DMS53 treated with DMSO at 0.1 percent for 48 hours (cell line): ENCODE measurements around the gene PEAR1.
A peak's percentile ranks its signal among the peaks of the same experiment; 100 is the strongest.

ENCODE experiments used
- DNase-seq: peaks from one replicate; lab custom pipeline; 2025; ENCODE audit not compliant: unreplicated experiment; lab: John Stamatoyannopoulos, UW

PEAR1 gene

DNA sequence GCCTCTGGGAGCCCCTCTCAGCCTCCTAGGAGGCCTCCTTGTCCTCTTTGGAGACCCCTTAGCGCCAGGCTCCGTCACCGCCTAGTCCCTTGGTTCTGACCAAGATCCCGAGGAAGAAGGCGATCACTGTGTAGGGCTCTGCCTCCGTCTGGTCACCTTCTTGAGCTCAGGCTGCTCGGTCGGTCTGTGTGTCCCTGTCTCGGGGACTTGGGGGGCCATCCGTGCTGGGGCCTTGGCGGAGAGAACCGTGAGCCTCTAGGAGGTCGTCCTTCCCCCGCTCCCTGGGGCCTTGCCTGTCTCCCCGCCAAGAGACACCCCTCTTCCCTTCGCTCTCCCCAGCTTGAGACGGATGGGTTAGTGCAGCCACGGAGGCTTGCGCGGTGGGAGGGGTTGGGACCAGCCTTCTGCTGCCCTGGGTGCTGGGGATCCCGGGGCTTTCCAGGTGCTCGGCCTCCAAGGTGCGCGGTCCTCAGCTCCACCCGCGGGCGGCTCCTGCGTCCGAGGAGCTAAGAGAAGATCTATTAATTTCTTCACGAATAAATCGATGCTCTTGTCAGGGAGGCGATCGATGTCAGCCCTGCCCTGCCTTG lies 33.9 kb upstream of the PEAR1 start:
- DNase-seq, result peak; percentile 24

DNA sequence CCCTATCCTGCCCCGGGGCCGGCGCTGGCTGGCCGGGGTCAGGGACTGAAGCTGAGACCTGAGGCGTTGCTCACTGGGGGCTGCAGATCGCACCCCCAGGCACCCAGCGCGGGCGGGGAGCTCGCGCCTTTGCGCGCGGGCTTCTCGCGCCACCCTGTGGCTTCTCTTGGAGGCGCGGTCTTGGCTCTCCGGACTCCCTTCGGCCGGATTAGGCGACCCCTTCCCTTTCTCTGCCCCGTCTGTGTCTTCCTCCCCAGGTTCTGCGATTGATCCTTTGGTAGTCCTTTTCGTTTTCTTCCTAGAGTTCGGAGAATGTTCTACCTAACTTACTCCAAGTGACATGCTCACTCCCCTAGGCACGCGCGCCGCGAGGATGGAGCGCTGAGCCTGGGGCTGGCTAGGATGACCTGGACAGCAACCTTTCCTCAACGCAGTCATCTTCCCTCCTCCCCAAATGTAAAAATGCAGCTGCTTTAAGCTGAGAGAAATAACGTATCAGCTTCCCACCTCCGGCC lies 33.3 kb upstream of the PEAR1 start:
- DNase-seq, result peak; percentile 57

DNA sequence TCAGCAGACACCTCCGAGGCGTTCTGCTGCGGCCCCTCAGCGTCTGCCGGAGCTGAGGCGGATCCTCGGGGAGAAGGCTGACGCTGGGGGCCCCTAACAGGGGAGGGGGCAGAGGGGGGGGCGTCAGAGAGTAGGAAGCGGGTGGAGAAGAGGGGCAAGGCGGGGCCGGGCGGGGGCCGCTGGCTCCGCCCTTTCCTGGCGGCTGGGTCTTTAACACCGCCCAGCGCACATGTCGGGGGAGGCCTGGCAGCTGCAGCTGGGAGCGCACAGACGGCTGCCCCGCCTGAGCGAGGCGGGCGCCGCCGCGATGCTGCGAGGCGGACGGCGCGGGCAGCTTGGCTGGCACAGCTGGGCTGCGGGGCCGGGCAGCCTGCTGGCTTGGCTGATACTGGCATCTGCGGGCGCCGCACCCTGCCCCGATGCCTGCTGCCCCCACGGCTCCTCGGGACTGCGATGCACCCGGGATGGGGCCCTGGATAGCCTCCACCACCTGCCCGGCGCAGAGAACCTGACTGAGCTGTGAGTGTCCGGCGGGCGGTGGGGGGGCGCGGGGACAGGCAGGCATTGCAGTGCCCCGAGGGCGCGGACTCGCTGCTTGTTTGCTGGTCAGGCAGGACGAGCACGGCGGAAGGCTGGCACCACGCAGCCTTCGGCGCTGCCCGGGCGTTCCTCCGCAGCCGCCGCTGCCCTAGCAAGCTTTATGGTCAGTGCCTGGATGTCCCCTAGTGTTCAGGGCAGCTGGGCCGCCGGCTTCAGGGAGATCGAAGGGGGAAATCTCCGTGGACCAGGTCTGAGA lies 32.7 kb upstream of the PEAR1 start, which contains the start of gene NTRK1:
Gene NTRK1 (plus strand): TSS at position 238 of the 796 bp plus-strand sequence. CDS start 70 bp downstream, at position 308.
- DNase-seq, result no peak

DNA sequence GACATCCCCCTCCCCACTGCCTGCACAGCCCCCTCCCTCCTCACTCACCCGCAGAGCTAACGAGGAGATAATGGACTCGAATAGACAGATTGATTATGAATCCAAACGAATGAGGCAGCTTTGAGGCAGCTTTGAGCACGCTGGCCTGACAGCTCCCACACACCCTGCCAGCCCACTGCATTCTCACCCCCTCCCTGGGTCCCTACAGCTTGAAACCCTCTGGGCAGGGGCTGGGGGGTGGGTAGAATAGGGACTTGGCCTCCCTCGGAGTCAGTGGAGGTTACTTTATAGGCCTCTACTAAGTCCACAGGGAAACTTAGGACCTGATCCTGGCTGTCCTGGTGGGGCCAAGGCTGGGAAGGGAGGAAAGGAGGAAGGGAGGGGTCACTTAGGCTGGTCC lies 30.9 kb upstream of the PEAR1 start:
- no peak for DNase-seq

DNA sequence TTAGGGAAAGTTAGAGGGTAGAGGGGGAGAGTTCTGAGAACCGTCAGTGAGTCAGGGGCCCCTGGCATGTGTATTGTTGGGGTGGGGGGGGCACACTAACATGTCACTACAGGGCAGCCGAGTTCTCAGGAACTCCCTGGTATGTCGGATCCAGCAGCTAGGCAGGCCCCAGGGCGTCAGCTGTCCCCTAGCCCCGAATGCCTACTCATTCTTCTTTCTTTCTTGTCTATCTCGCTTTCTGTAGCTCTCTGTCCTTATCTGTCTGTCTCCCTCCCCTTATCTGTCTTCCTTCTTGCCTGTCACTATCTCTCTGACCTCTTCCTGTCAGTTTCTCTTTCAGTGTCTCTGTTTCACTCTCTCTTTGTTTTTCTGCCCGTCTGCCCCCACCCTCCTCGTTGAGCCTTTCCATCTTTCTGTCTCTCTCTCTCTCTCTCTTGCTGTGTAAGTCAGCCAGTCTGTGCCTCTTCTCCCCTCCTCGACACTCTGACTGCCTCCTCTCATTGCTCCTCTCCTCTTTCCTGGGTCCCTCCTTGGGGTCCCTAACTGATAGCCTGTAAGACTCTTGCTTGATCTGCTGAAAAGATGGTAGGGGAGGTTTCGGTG lies 30.4 kb upstream of the PEAR1 start:
- DNase-seq, result no peak

DNA sequence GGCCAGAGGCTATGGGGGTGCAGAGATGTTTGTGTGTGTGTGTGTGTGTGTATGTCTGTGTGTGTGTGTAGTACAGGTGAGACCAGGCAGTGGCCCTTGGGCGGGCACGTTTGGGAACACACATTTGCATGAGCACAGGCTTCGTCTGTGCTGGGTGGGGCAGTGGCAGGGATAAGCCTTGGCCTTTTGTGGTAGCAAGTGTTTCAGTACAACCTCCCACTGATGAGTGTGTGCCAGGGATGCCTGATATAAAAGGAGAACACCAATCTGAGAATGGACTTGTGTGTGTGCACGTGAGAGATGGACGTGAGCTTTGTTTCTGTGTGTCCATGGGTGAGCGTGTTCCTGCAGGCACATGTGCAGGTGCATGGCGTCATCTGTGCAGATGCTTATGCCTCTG lies 29.9 kb upstream of the PEAR1 start:
- DNase-seq, result no peak

DNA sequence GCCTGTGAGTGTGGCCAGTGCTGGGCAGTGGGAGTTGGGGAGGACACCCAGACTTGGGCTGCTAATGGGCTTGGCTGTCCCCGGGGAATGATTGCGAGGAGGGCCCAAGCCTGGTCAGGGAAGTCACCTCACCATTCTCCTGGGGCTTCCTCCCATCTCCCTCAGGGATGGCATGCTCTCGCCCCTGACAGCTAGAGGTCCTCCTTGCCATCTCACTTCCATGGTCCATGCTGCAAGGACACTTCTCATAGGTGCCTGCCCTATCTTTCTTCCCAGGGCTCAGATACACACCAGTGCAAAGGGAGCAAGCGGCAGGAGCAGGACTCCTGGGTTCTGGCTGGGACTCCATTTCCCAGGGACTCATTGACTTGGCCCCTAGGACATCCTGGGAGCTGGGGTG lies 28.7 kb upstream of the PEAR1 start:
- DNase-seq, result no peak

DNA sequence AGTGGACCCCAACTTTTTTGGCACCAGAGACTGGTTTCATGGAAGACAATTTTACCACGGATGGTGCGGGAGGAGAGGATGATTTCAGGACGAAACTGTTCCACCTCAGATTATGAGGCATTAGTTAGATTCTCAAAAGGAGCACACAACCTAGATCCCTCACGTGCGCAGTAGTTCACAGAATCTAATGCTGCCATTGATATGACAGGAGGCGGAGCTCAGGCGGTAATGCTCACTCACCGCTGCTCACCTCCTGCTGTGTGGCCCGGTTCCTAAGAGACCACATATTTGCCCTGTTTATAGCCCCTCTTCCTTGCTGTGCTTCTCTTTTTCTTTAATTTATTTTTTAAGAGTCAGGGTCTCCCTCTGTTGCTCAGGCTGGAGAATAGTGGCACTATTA lies 28.3 kb upstream of the PEAR1 start:
- DNase-seq, result no peak

DNA sequence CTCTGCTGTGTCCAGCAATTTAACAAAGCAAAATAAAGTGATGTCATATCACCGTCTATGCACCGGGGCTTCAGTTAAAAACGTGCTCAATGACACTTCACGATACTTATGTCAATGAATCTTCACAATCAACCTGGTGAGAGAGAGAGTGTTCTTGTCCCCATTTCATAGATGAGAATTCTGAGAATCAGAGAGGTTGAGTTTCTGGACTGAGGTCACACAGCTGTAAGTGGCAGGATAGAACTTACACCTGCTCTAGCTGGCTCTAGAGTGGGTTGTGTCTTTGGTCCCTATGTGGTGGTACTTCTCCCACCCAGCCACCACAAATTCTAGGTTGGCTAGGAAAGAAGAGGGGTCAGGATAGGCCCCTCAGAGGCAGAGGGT lies 27.7 kb upstream of the PEAR1 start:
- no peak for DNase-seq

DNA sequence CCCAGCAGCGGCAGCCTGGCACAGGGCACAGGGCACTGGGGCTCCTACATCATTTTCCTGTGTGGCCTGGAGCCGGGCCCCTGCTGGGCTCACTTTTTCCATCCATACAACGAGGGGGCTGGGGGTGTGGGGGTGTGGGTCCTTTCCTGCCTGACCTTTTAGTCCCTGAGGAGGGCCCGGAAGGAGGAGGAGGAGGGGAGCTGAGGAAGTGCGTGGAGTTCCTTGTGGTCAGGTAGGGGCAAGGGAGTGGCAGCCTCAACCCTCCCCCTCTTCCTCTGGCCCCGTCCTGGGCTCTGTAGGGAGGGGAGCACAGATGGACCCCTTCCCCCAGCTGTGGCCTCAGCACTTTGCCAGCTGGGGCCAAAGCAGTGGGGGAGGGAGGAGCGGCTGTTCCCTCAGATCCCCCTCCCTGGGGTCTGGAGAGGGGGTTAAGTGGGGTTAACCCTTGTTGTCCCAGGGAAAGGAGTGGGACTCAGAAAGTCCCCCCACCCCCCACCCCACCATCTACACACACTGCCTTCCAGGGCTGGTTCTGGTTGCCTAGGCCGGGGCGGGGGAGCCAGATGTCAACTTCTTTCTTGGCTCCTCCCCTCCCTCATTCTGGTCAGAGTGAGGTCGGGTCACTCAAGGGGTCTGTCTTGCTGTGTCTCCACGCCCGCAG lies 27.1 kb upstream of the PEAR1 start:
- no peak for DNase-seq

DNA sequence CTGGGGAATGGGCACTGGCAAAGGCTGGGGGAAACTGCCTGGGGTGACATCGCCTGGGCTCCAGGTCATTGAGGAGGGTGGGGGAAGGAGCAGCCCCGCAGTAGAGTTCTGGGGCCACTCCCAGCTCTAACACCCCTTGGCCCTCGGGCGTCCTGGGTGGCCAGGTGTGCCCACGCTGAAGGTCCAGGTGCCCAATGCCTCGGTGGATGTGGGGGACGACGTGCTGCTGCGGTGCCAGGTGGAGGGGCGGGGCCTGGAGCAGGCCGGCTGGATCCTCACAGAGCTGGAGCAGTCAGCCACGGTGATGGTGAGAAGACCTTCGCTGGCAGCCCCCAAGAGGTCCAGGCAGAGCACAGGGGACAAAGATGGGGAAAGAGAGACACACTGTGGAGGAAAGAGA lies 25.2 kb upstream of the PEAR1 start:
- no peak for DNase-seq

DNA sequence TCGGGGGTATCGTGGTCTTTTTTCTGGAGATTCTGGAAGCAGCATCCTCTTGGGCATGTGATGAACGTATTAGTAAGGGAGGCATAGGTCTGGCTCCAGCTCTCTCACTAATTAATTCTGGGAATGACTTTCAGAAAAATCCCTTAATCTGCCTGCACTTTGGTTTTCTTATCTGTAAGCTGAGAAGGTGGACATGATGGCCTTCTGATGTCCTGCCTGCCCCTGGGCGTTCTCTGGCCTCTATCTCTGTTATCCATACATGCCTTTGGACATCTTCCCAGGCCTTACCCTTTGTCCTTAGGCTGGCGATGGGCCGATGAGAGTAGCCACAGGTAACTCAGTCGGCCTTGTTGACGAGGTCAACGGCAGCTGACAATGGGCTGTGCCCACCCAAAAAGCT lies 24.1 kb upstream of the PEAR1 start:
- DNase-seq, result no peak

DNA sequence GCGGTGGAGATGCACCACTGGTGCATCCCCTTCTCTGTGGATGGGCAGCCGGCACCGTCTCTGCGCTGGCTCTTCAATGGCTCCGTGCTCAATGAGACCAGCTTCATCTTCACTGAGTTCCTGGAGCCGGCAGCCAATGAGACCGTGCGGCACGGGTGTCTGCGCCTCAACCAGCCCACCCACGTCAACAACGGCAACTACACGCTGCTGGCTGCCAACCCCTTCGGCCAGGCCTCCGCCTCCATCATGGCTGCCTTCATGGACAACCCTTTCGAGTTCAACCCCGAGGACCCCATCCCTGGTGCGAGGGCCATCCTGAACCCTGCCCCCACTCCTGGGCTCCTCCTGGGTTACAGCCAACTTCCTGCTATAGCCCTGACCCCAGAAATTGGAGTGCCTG lies 19.9 kb upstream of the PEAR1 start:
- DNase-seq, result no peak

DNA sequence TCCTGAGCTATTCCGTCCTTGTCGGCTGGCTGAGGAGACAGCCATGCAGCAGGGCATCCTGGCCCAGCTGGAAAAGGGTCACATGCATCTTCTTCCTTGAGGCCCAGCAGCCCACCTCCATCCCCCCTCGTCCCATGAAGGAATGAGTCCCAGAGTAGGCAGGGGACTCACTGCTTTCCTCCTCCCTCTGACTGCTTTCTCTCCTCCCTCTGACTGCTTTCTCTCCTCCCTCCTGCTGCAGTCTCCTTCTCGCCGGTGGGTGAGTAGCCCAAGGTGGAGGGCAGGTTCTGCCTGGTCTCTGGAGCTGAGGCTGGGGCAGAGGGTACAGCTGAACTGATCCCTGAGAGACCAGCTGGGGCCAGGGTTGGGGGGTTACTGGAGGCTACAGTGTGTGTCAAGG lies 19.4 kb upstream of the PEAR1 start:
- no peak for DNase-seq

DNA sequence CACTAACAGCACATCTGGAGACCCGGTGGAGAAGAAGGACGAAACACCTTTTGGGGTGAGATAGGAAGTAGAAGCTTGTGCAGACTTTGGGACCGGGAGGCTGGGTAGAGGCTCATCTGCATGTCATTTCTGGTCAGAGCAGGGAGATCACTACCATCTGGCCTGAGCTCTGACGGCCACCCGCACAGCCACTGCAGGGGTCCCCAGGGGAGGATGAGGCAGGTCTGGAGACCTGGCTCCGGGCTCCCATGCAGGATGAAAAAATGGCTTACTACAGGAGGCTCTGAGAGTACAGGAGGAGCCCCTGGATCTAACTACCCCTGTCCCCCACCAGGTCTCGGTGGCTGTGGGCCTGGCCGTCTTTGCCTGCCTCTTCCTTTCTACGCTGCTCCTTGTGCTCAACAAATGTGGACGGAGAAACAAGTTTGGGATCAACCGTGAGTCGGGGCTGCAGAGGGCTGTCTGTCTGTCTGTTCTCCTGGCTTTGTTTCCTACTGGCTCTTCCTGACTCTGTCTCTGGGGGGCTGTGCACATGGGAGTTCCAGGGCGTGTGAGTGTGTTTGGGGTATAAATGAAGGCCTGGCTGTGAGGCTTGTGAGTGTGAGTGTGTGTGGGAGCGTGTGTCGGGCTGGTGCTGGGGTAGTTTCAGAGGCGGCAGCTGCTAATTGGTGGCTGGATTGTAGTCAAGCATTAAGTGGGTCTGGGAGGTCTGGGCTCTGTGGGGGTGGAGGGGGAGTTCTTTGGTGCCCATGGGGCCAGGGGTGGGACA lies 18.8 kb upstream of the PEAR1 start:
- no peak for DNase-seq

DNA sequence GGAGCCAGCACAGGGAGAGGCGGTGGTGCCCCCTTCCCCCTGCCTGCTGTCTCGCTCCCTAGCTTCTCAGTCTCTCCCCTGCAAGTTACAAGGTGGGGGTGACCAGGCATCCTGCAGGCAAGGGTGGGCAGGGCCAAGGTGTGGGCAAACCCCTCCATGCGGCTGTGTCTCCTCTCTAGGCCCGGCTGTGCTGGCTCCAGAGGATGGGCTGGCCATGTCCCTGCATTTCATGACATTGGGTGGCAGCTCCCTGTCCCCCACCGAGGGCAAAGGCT lies 18.2 kb upstream of the PEAR1 start:
- no peak for DNase-seq

DNA sequence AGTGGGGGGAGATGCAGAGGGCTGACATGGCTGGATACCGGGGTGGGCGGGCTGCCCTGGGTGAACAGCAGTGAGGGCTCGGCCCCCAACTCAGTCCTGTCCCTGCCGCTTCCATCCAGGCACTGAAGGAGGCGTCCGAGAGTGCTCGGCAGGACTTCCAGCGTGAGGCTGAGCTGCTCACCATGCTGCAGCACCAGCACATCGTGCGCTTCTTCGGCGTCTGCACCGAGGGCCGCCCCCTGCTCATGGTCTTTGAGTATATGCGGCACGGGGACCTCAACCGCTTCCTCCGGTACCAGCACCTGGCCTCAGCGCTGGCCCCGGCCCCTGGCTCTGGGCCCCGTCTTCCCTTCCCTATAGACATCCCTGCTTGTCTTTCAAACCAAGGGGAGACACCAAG lies 17.2 kb upstream of the PEAR1 start:
- no peak for DNase-seq

DNA sequence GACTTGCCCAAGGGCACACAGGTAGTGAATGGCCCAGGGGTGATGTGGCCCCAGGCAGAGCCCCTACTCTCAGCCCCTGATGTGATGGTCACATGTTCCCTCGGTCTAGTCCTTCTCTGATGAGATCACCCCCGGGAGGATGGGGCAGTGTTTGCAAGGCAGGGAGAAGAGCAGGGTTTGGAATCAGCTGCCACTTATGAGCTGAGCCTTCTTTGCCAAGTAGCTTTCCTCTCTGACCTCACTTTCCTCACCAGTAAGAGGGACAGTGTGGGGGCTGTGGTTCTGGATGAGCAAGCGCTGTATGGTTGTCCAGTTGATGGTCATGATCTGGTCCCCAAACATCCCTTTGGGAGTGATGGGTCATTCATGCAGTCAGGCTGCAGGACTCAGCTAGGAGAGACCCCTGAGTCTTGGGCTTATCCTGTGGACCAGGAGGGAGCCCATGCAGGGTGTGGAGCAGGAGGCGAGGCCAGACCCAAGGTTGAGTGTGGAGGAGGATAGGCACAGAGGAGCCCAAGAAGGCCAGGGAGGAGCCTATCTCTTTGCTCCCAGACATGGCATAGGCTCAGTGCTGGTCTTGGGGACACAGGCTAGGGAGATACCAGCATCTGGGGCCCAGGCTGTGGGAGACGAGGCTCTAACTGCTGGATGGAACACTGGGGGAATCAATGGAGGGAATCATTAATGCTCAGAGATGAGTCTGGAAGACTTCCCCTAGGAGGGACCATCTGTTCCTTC lies 15.9 kb upstream of the PEAR1 start:
- no peak for DNase-seq

DNA sequence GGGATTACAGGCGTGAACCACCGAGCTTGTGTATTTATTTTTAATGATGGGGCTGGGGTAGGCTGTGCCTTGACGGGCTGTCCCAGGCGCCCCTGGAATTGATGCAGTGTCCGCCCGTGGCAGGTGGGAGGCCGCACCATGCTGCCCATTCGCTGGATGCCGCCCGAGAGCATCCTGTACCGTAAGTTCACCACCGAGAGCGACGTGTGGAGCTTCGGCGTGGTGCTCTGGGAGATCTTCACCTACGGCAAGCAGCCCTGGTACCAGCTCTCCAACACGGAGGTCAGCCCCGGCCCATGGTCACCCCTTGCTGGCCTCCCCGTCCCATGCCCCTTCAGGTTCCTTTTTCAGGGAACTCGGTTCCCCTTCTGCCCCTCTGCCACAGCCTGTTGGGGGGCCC lies 13.6 kb upstream of the PEAR1 start:
- DNase-seq, result no peak

DNA sequence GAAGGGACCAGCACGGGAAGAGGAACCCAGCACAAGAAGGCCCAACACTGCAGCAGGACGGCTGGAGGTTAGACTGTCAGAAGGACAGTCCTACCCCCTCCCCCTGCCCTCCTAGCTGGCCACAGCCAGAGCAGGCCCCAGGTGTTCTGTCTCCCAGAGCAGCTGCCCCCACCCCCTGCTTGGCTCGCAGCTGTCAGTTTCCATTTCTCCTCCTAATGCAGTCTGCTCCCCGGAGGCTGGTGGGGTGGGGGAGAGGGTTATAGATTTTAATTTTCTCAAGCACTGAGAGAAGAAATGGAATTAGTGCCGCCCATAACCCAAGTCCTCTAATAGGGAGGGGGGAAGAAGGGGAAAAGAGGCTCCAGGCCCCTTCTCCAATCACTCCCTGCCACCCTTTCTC lies 13.0 kb upstream of the PEAR1 start:
- no peak for DNase-seq

DNA sequence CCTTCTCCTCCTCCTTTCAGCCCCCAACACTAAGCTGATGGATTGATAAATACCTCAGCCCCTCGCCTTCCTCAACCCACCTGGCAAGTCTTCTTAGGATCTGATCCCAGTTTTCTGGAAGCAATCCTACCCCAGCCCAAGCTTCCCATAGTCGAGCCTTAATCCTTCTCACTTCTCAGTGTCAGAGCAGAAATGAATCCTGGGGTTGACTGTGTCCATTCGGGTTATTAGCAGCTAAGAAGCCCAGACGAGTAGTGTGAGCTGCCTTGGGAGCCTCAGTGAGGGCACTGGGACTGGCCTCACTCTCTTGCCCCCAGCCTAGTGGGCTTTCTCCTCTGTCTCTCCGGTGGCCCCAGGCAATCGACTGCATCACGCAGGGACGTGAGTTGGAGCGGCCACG lies 12.4 kb upstream of the PEAR1 start:
- no peak for DNase-seq
